ENCODE results near the gene DNAAF8.

Gene DNAAF8

GRCh38 chr16:4734063-4734729 is at the start of gene DNAAF8, which contains the start of gene ANKS3:
Gene DNAAF8 (plus strand): TSS chr16:4734537. CDS start chr16:4736515, 1,978 bp downstream.
Gene ANKS3 (minus strand): TSS chr16:4734271. CDS start chr16:4730149, 4,122 bp downstream.
- peaks cover 8 to 17% of the 10 kb centered on the region in 2 donors for H3K36me3 ChIP-seq (ENCODE audit: control insufficient read depth in 2 of 2, insufficient read depth in 2 of 2, low read length in 2 of 2)
- H3K27me3 ChIP-seq (ENCODE audit: control insufficient read depth in 2 of 2, insufficient read depth in 2 of 2, low read length in 2 of 2) = no peaks in the 10 kb centered on the region
- H3K27ac ChIP-seq (ENCODE audit: low read depth in 2 of 2, low read length in 2 of 2) = peak within 1 kb of the TSS; percentile 81 to 83
- H3K9me3 ChIP-seq (ENCODE audit: control insufficient read depth in 2 of 2, low read length in 2 of 2) = no peaks in the 10 kb centered on the region
- H3K4me1 ChIP-seq (ENCODE audit: control insufficient read depth in 2 of 2, insufficient read depth in 2 of 2, low read length in 2 of 2) = peaks cover 6 to 9% of the 10 kb centered on the region in 2 donors
- H3K9ac ChIP-seq (ENCODE audit: low read depth in 1 of 2, low read length in 2 of 2) = peak within 1 kb of the TSS; percentile 61 to 64
- peak within 1 kb of the TSS; percentile 81 to 88 for H3K4me3 ChIP-seq (ENCODE audit: low read length in 2 of 2)

GRCh38 chr16:4684763-4685162 is 49.6 kb upstream of the DNAAF8 start:
- H3K27me3 ChIP-seq (ENCODE audit: control insufficient read depth in 2 of 2, insufficient read depth in 2 of 2, low read length in 2 of 2) = no peaks in the 10 kb centered on the region
- H3K4me3 ChIP-seq (ENCODE audit: low read length in 2 of 2) = no peak overlapping the region
- H3K4me1 ChIP-seq (ENCODE audit: control insufficient read depth in 2 of 2, insufficient read depth in 2 of 2, low read length in 2 of 2) = peaks cover 6 to 13% of the 10 kb centered on the region in 2 donors
- H3K27ac ChIP-seq (ENCODE audit: low read depth in 2 of 2, low read length in 2 of 2) = no peak overlapping the region
- H3K36me3 ChIP-seq (ENCODE audit: control insufficient read depth in 2 of 2, insufficient read depth in 2 of 2, low read length in 2 of 2) = peaks cover 47 to 48% of the 10 kb centered on the region in 2 donors
- no peaks in the 10 kb centered on the region for H3K9me3 ChIP-seq (ENCODE audit: control insufficient read depth in 2 of 2, low read length in 2 of 2)
- no peak overlapping the region for H3K9ac ChIP-seq (ENCODE audit: low read depth in 1 of 2, low read length in 2 of 2)

- Histone ChIP-seq H3K9me3 (ENCODE audit: control insufficient read depth in 2 of 2, low read length in 2 of 2) (no peaks in the 10 kb centered on the region), H3K4me3 (ENCODE audit: low read length in 2 of 2) (no peak overlapping the region), H3K4me1 (ENCODE audit: control insufficient read depth in 2 of 2, insufficient read depth in 2 of 2, low read length in 2 of 2) (peaks cover 5 to 10% of the 10 kb centered on the region in 2 donors), H3K9ac (ENCODE audit: low read depth in 1 of 2, low read length in 2 of 2) (no peak overlapping the region), H3K36me3 (ENCODE audit: control insufficient read depth in 2 of 2, insufficient read depth in 2 of 2, low read length in 2 of 2) (peaks cover 44 to 48% of the 10 kb centered on the region in 2 donors), H3K27ac (ENCODE audit: low read depth in 2 of 2, low read length in 2 of 2) (no peak overlapping the region), H3K27me3 (ENCODE audit: control insufficient read depth in 2 of 2, insufficient read depth in 2 of 2, low read length in 2 of 2) (no peaks in the 10 kb centered on the region)
Observed at GRCh38 chr16:4685292-4685691, 49.0 kb upstream of the DNAAF8 start.

- H3K9me3 ChIP-seq (ENCODE audit: control insufficient read depth in 2 of 2, low read length in 2 of 2) = no peaks in the 10 kb centered on the region
- no peaks in the 10 kb centered on the region for H3K27me3 ChIP-seq (ENCODE audit: control insufficient read depth in 2 of 2, insufficient read depth in 2 of 2, low read length in 2 of 2)
- H3K4me1 ChIP-seq (ENCODE audit: control insufficient read depth in 2 of 2, insufficient read depth in 2 of 2, low read length in 2 of 2) = peaks cover 4 to 5% of the 10 kb centered on the region in 2 donors
- no peak overlapping the region for H3K27ac ChIP-seq (ENCODE audit: low read depth in 2 of 2, low read length in 2 of 2)
- H3K4me3 ChIP-seq (ENCODE audit: low read length in 2 of 2) = no peak overlapping the region
- H3K9ac ChIP-seq (ENCODE audit: low read depth in 1 of 2, low read length in 2 of 2) = no peak overlapping the region
- peaks cover 44 to 48% of the 10 kb centered on the region in 2 donors for H3K36me3 ChIP-seq (ENCODE audit: control insufficient read depth in 2 of 2, insufficient read depth in 2 of 2, low read length in 2 of 2)
Observed at GRCh38 chr16:4685776-4686496, 48.4 kb upstream of the DNAAF8 start.

GRCh38 chr16:4686497-4687210 is 47.7 kb upstream of the DNAAF8 start:
- H3K27me3 ChIP-seq (ENCODE audit: control insufficient read depth in 2 of 2, insufficient read depth in 2 of 2, low read length in 2 of 2) = no peaks in the 10 kb centered on the region
- H3K36me3 ChIP-seq (ENCODE audit: control insufficient read depth in 2 of 2, insufficient read depth in 2 of 2, low read length in 2 of 2) = peaks cover 38 to 48% of the 10 kb centered on the region in 2 donors
- no peaks in the 10 kb centered on the region for H3K9me3 ChIP-seq (ENCODE audit: control insufficient read depth in 2 of 2, low read length in 2 of 2)
- no peak overlapping the region for H3K9ac ChIP-seq (ENCODE audit: low read depth in 1 of 2, low read length in 2 of 2)
- no peak overlapping the region for H3K4me3 ChIP-seq (ENCODE audit: low read length in 2 of 2)
- no peaks in the 10 kb centered on the region for H3K4me1 ChIP-seq (ENCODE audit: control insufficient read depth in 2 of 2, insufficient read depth in 2 of 2, low read length in 2 of 2)
- no peak overlapping the region for H3K27ac ChIP-seq (ENCODE audit: low read depth in 2 of 2, low read length in 2 of 2)

GRCh38 chr16:4687416-4687815 is 46.9 kb upstream of the DNAAF8 start:
- H3K4me1 ChIP-seq (ENCODE audit: control insufficient read depth in 2 of 2, insufficient read depth in 2 of 2, low read length in 2 of 2) = peaks cover 3% of the 10 kb centered on the region in 2 donors
- H3K9me3 ChIP-seq (ENCODE audit: control insufficient read depth in 2 of 2, low read length in 2 of 2) = no peaks in the 10 kb centered on the region
- H3K27me3 ChIP-seq (ENCODE audit: control insufficient read depth in 2 of 2, insufficient read depth in 2 of 2, low read length in 2 of 2) = no peaks in the 10 kb centered on the region
- H3K9ac ChIP-seq (ENCODE audit: low read depth in 1 of 2, low read length in 2 of 2) = no peak overlapping the region
- H3K36me3 ChIP-seq (ENCODE audit: control insufficient read depth in 2 of 2, insufficient read depth in 2 of 2, low read length in 2 of 2) = peaks cover 33 to 48% of the 10 kb centered on the region in 2 donors
- no peak overlapping the region for H3K27ac ChIP-seq (ENCODE audit: low read depth in 2 of 2, low read length in 2 of 2)
- H3K4me3 ChIP-seq (ENCODE audit: low read length in 2 of 2) = no peak overlapping the region

- Histone ChIP-seq H3K27ac (ENCODE audit: low read depth in 2 of 2, low read length in 2 of 2) (no peak overlapping the region), H3K36me3 (ENCODE audit: control insufficient read depth in 2 of 2, insufficient read depth in 2 of 2, low read length in 2 of 2) (peaks cover 32 to 42% of the 10 kb centered on the region in 2 donors), H3K27me3 (ENCODE audit: control insufficient read depth in 2 of 2, insufficient read depth in 2 of 2, low read length in 2 of 2) (no peaks in the 10 kb centered on the region), H3K9me3 (ENCODE audit: control insufficient read depth in 2 of 2, low read length in 2 of 2) (no peaks in the 10 kb centered on the region), H3K4me3 (ENCODE audit: low read length in 2 of 2) (no peak overlapping the region), H3K4me1 (ENCODE audit: control insufficient read depth in 2 of 2, insufficient read depth in 2 of 2, low read length in 2 of 2) (peaks cover 10% of the 10 kb centered on the region in 2 donors), H3K9ac (ENCODE audit: low read depth in 1 of 2, low read length in 2 of 2) (no peak overlapping the region)
Observed at GRCh38 chr16:4687946-4688673, 46.2 kb upstream of the DNAAF8 start.

GRCh38 chr16:4688674-4689045 is 45.7 kb upstream of the DNAAF8 start:
- Histone ChIP-seq H3K27me3 (ENCODE audit: control insufficient read depth in 2 of 2, insufficient read depth in 2 of 2, low read length in 2 of 2) (no peaks in the 10 kb centered on the region), H3K9me3 (ENCODE audit: control insufficient read depth in 2 of 2, low read length in 2 of 2) (no peaks in the 10 kb centered on the region), H3K9ac (ENCODE audit: low read depth in 1 of 2, low read length in 2 of 2) (no peak overlapping the region), H3K4me1 (ENCODE audit: control insufficient read depth in 2 of 2, insufficient read depth in 2 of 2, low read length in 2 of 2) (peaks cover 11 to 12% of the 10 kb centered on the region in 2 donors), H3K36me3 (ENCODE audit: control insufficient read depth in 2 of 2, insufficient read depth in 2 of 2, low read length in 2 of 2) (peaks cover 30 to 41% of the 10 kb centered on the region in 2 donors), H3K4me3 (ENCODE audit: low read length in 2 of 2) (no peak overlapping the region), H3K27ac (ENCODE audit: low read depth in 2 of 2, low read length in 2 of 2) (no peak overlapping the region)

GRCh38 chr16:4689091-4689671 is 45.2 kb upstream of the DNAAF8 start:
- Histone ChIP-seq H3K27me3 (ENCODE audit: control insufficient read depth in 2 of 2, insufficient read depth in 2 of 2, low read length in 2 of 2) (no peaks in the 10 kb centered on the region), H3K4me3 (ENCODE audit: low read length in 2 of 2) (no peak overlapping the region), H3K27ac (ENCODE audit: low read depth in 2 of 2, low read length in 2 of 2) (no peak overlapping the region), H3K9ac (ENCODE audit: low read depth in 1 of 2, low read length in 2 of 2) (no peak overlapping the region), H3K36me3 (ENCODE audit: control insufficient read depth in 2 of 2, insufficient read depth in 2 of 2, low read length in 2 of 2) (peaks cover 26 to 39% of the 10 kb centered on the region in 2 donors), H3K9me3 (ENCODE audit: control insufficient read depth in 2 of 2, low read length in 2 of 2) (no peaks in the 10 kb centered on the region), H3K4me1 (ENCODE audit: control insufficient read depth in 2 of 2, insufficient read depth in 2 of 2, low read length in 2 of 2) (peaks cover 11 to 12% of the 10 kb centered on the region in 2 donors)

Data from mucosa of rectum (tissue), 2 donors.